AG09319 (cell line): ENCODE data around the gene ZER1.

Source experiments
- DNase-seq: peaks from one replicate; pipeline ENCODE4 v3.0.0-alpha.2; 2010; ENCODE audit warnings: low read depth; ENCODE audit errors: extremely low read depth
- TF ChIP-seq, protein P1 (sequence below): IDR thresholded peaks from 2 replicates; pipeline ENCODE4 v1.5.1; 2011; ENCODE audit warnings: low read depth, mild to moderate bottlenecking, inconsistent platforms, low read length, moderate library complexity

ZER1 gene

DNA sequence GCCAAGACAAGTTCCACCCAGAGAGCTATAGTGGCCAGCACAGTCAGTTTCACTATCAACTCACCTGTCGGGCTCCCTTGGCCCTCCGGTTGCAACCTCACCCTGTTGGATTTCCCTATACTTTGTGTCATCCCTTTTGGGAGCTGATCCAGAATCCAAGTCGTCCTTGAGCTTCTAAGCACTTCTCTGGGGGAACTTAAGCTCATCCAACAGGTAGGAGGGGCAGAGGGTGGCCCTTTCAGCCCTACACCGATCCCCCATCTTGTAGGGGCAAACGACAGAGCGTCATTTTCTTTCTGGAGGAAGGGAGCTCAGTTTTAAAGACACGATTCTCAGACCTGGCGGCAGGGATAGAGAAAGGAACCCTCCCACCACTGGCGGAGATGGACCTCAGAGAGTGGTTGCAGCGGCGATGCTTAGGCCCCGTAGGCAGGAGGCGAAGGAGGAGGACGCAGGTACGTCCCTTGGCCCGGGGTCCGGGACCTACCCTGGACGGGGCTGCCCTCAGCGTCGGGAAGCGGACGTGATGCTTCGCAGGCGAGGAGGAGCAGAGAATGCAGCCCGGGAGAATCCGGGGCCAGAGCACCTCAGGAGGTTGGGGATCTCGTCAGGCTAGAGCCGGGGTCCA, 519 bp downstream of the ZER1 start:
- TF ChIP-seq, protein P1, sequence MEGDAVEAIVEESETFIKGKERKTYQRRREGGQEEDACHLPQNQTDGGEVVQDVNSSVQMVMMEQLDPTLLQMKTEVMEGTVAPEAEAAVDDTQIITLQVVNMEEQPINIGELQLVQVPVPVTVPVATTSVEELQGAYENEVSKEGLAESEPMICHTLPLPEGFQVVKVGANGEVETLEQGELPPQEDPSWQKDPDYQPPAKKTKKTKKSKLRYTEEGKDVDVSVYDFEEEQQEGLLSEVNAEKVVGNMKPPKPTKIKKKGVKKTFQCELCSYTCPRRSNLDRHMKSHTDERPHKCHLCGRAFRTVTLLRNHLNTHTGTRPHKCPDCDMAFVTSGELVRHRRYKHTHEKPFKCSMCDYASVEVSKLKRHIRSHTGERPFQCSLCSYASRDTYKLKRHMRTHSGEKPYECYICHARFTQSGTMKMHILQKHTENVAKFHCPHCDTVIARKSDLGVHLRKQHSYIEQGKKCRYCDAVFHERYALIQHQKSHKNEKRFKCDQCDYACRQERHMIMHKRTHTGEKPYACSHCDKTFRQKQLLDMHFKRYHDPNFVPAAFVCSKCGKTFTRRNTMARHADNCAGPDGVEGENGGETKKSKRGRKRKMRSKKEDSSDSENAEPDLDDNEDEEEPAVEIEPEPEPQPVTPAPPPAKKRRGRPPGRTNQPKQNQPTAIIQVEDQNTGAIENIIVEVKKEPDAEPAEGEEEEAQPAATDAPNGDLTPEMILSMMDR = no peak
- no peak for DNase-seq

DNA sequence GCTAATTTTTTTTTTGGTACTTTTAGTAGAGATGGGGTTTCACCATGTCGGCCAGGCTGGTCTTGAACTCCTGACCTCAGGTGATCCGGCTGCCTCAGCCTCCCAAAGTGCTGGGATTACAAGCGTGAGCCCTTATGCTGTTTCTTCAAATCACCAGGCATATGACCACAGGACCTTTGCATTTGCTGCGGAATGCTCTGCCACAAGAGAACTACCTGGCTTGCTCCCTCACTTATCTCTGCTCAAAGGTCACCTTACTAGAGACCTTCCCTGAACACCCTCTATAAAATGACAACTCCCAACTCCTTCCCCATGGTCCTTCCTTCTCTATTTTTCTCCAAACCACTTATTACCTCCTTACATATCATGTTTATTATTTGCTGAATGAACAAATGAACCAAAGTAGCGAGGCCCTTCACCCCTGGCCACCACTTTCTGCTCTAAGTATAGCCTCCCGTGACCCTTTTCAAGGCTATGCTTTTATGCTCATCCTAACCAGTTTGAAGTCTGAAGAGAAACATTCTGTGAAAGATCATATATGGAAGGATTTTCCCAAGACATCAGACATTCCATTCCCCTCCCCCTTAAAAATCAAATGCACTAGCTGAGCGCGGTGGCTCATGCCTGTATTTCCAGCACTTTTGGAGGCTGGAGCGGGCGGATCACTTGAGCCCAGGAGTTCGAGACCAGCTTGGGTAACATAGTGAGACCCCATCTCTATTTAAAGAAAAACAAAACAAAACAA, 1.3 kb downstream of the ZER1 start:
- DNase-seq = no peak
- TF ChIP-seq, protein P1 = no peak

DNA sequence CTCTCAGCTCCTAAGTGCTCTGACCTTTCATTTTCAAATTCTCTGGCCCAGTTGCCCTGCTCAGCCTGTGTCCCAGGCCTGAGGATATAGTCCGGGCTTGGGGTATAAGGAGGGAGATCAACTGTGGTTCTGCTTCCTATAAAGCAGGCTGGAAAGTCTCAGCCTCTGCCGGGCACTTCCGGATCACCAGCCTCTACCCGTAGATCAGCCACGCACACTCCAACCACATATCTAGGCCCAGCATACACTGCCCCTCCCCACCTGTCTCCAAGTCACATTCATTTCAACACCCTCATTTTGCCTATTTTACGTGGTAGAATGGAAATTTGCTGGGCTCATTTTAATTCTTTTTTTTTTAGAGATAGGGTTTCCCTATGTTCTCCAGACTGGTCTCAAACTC, 3.1 kb downstream of the ZER1 start:
- no peak for DNase-seq
- TF ChIP-seq, protein P1 = no peak

DNA sequence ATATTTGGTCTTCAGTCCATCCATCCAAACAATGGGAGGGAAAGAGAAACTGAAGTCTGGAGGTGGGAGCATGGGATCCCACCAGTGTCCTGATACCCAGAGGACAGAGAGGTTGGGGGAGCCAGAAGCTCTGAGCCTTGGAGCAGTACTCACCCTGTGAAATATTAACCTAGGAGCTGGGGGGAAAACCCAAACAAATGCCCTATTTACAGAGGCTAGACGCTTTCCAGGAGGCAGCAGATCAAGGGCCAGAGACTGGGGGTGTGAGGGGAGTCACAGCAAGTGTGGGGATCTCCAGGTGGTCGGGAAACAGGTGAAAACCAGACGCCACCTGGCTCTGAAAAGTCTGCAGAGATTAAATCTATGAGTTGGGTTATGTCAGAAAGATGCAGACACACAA, 6.2 kb downstream of the ZER1 start:
- TF ChIP-seq, protein P1 = no peak
- no peak for DNase-seq

DNA sequence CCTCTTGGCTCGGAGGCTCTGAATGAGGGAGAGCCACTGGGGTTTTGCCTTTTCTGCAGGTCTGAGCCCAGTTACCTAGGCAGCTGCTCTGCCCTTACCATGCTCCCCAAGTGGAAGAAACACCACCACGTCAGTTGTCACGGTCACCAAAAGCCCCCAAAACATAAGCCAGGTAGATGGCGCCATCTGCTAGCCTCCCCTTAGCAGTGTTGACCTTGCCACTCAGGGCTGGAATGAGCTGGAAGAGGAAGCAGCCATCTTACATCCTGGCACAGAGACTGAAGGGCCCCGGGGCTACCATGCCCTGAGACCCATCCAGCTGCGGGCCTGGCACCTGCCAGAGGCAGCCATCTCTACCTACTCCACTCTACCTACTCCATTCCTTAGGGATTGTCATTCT, 7.4 kb downstream of the ZER1 start:
- TF ChIP-seq, protein P1 = no peak
- no peak for DNase-seq

DNA sequence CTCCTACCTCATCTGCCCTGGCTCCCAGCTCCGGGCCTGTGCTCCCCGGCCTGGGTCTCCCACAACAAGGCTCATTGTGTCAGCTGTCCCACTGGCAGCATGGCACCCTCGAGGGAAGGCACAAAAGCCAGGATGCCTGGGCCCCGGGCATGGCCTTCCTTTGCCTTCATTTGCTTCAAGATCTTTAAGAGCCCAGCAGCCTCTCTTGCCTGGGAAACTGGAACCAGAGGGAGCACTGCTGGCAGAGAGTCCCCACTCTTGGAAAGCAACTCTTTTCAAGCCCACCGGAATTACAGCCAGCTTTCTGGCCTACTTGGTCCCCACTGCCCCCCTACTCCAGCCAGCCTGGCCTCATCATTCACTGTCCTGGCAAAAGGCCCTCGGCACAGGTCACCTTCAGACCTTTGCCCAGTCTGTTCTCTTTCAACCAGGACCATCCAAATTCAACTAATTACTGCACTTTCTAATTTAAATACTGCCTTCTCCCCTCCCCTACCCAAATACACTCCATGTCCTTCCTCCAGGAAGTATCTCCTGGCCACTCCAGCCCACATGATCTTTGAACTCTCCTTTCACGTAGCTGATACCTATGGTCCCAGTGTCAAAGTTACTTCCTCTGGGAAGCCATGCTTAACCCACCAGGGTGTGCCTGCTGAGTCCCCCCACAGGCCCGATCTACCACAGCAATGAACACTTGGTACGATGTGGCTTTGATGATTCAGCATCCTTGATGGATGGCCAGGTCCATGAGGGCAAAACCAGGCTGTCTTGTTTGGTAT, 8.9 kb downstream of the ZER1 start:
- TF ChIP-seq, protein P1 = no peak
- DNase-seq = no peak

DNA sequence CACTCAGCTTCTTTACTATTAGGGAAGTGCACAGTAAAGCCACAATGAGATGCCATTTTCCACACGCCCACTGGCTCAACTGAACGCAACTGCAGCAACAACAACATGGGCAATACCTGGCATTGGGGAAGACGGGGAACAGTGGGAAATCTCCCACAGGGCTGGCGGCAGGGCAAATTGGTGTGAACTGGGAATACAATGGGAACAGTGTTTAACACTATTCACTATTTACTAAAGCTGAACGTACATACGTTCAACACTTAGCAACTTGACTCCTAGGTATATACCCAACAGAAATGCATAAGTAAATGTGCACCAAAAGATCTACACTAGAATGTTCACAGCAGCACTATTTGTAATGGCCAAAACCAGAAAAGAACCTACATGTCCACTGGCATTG, 14.1 kb downstream of the ZER1 start:
- no peak for DNase-seq
- TF ChIP-seq, protein P1 = no peak
